ENCODE data around the gene OGFOD1.

DNA sequence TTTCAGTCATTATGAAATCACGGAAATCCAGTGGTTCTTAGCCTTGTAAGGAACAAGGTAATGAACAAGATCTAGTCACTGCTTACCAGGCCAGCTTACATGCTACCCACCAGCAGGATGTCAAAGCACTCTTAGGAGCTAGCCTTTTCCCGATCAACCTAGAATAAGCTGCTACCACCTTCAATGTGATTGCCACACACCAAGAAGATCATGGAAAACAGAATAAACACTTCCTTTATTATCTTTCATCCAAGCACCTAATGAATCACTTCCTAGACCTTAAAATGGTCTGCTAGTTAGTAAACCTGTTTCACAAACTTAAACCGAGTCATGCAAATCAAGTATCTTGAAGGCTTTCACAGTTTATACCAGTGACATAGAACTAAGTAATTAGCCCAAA lies 63.5 kb downstream of the OGFOD1 start:
- TF ChIP-seq, protein P1, sequence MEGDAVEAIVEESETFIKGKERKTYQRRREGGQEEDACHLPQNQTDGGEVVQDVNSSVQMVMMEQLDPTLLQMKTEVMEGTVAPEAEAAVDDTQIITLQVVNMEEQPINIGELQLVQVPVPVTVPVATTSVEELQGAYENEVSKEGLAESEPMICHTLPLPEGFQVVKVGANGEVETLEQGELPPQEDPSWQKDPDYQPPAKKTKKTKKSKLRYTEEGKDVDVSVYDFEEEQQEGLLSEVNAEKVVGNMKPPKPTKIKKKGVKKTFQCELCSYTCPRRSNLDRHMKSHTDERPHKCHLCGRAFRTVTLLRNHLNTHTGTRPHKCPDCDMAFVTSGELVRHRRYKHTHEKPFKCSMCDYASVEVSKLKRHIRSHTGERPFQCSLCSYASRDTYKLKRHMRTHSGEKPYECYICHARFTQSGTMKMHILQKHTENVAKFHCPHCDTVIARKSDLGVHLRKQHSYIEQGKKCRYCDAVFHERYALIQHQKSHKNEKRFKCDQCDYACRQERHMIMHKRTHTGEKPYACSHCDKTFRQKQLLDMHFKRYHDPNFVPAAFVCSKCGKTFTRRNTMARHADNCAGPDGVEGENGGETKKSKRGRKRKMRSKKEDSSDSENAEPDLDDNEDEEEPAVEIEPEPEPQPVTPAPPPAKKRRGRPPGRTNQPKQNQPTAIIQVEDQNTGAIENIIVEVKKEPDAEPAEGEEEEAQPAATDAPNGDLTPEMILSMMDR (IDR thresholded peaks at IDR 0.05 in 2 of 3, conservative IDR thresholded peaks at IDR 0.05 in 1 of 3; ENCODE audit: borderline replicate concordance in 1 of 3, insufficient read depth in 1 of 3, low read depth in 2 of 3, low read length in 2 of 3), result no peak
- TF ChIP-seq POLR2A (IDR thresholded peaks at IDR 0.05; ENCODE audit: borderline replicate concordance, extremely low read depth, insufficient read depth, insufficient read length), result no peak

Measured in HCT116 (cell line).